GM19193 (cell line): ENCODE measurements around the gene LRRC3C.

Experiments used
- POLR2A ChIP-seq: IDR thresholded peaks from 4 replicates; pipeline ENCODE4 v1.6.1; 2011; ENCODE audit not compliant: insufficient read depth, insufficient read length; ENCODE audit errors: extremely low read depth

LRRC3C gene

GRCh38 chr17:39937447-39937846, 9.9 kb downstream of the LRRC3C start:
- TF ChIP-seq POLR2A = no peak

GRCh38 chr17:39938140-39938869, 10.8 kb downstream of the LRRC3C start:
- TF ChIP-seq POLR2A = no peak

GRCh38 chr17:39939106-39939505, 11.6 kb downstream of the LRRC3C start:
- TF ChIP-seq POLR2A = no peak

- TF ChIP-seq POLR2A = no peak
Measured at GRCh38 chr17:39939588-39940419, 12.3 kb downstream of the LRRC3C start.

- no peak for TF ChIP-seq POLR2A
Measured at GRCh38 chr17:39943702-39944392, 16.3 kb downstream of the LRRC3C start.

- no peak for TF ChIP-seq POLR2A
Measured at GRCh38 chr17:39944393-39944711, 16.8 kb downstream of the LRRC3C start.

GRCh38 chr17:39946551-39947330, 19.2 kb downstream of the LRRC3C start:
- TF ChIP-seq POLR2A = no peak

GRCh38 chr17:39949028-39949427, 21.5 kb downstream of the LRRC3C start:
- no peak for TF ChIP-seq POLR2A

GRCh38 chr17:39950871-39951348, 23.4 kb downstream of the LRRC3C start:
- no peak for TF ChIP-seq POLR2A

GRCh38 chr17:39951924-39952679, 24.6 kb downstream of the LRRC3C start:
- TF ChIP-seq POLR2A = no peak

- TF ChIP-seq POLR2A = peak; percentile 63
Measured at GRCh38 chr17:39952680-39953470, 25.3 kb downstream of the LRRC3C start.

- peak; percentile 11 for TF ChIP-seq POLR2A
Measured at GRCh38 chr17:39953471-39953888, 25.9 kb downstream of the LRRC3C start.

- TF ChIP-seq POLR2A = no peak
Measured at GRCh38 chr17:39954876-39955275, 27.3 kb downstream of the LRRC3C start.
